Endothelial cell (in vitro differentiated cells): ENCODE data around the gene CHST8. TPM values are rescaled to one million over a fixed set of nuclear protein-coding genes. Genes with fewer than 3 reads are reported as not detected.

ENCODE experiments used
- DNase-seq: peaks from one replicate; pipeline ENCODE4 v3.0.0; 2021; ENCODE audit warnings: low spot score
- H3K27ac Mint-ChIP-seq: one replicate; pipeline ENCODE4 v1.8.0; 2021; ENCODE audit warnings: mixed read lengths, inconsistent platforms; ENCODE audit not compliant: unreplicated experiment
- H3K27me3 Mint-ChIP-seq: one replicate; pipeline ENCODE4 v1.8.0; 2021; ENCODE audit warnings: mild to moderate bottlenecking, moderate library complexity, mixed read lengths, inconsistent platforms; ENCODE audit not compliant: unreplicated experiment
- H3K36me3 Mint-ChIP-seq: one replicate; pipeline ENCODE4 v1.8.0; 2021; ENCODE audit warnings: mild to moderate bottlenecking, low read depth, mixed read lengths, inconsistent platforms; ENCODE audit not compliant: unreplicated experiment
- H3K4me1 Mint-ChIP-seq: one replicate; pipeline ENCODE4 v1.8.0; 2021; ENCODE audit warnings: mild to moderate bottlenecking, mixed read lengths, inconsistent platforms; ENCODE audit not compliant: unreplicated experiment
- H3K4me3 Mint-ChIP-seq: one replicate; pipeline ENCODE4 v1.8.0; 2021; ENCODE audit warnings: mild to moderate bottlenecking, mixed read lengths, inconsistent platforms; ENCODE audit not compliant: unreplicated experiment
- H3K9me3 Mint-ChIP-seq: one replicate; pipeline ENCODE4 v1.8.0; 2021; ENCODE audit warnings: mixed read lengths, inconsistent platforms; ENCODE audit not compliant: unreplicated experiment
- CTCF ChIP-seq: fragments of 200-600 bp; sonication (generic); IDR thresholded peaks from one replicate; pipeline ENCODE4 v1.5.0; 2021; ENCODE audit warnings: antibody characterized with exemption; ENCODE audit not compliant: unreplicated experiment
- total RNA-seq: library from RNA; stranded (reverse); fragmentation: NEBNext Ultra II Directional; extraction: Animal tissue kit (Norgen Biotek cat#: 25700); gene quantifications from one replicate; pipeline ENCODE4 v1.2.1, GENCODE V29; 2021; ENCODE audit not compliant: unreplicated experiment

Gene CHST8
- total RNA-seq, 1 donor from 2014 or later = 0.54 TPM

GRCh38 chr19:33726756-33727155 is 105.0 kb downstream of the CHST8 start:
- H3K36me3 Mint-ChIP-seq = peaks cover 1% of the 10 kb centered on the region
- no peak overlapping the region for H3K27ac Mint-ChIP-seq
- no peaks in the 10 kb centered on the region for H3K9me3 Mint-ChIP-seq
- H3K4me3 Mint-ChIP-seq = no peak overlapping the region
- no peak for TF ChIP-seq CTCF
- peaks cover 13% of the 10 kb centered on the region for H3K27me3 Mint-ChIP-seq
- no peaks in the 10 kb centered on the region for H3K4me1 Mint-ChIP-seq
- no peak for DNase-seq

- DNase-seq = no peak
- H3K27ac Mint-ChIP-seq = no peak overlapping the region
- H3K9me3 Mint-ChIP-seq = no peaks in the 10 kb centered on the region
- H3K36me3 Mint-ChIP-seq = no peaks in the 10 kb centered on the region
- H3K4me1 Mint-ChIP-seq = no peaks in the 10 kb centered on the region
- peaks cover 9% of the 10 kb centered on the region for H3K27me3 Mint-ChIP-seq
- no peak for TF ChIP-seq CTCF
- no peak overlapping the region for H3K4me3 Mint-ChIP-seq
These were observed 105.7 kb downstream of the CHST8 start for GRCh38 chr19:33727331-33727998.

- Mint-ChIP-seq H3K27me3 (peaks cover 7% of the 10 kb centered on the region), H3K36me3 (no peaks in the 10 kb centered on the region)
These were observed 106.4 kb downstream of the CHST8 start for GRCh38 chr19:33728141-33728540.

GRCh38 chr19:33730858-33731607 is 109.3 kb downstream of the CHST8 start:
- Mint-ChIP-seq H3K4me1 (no peaks in the 10 kb centered on the region), H3K27ac (no peak overlapping the region), H3K4me3 (no peak overlapping the region), H3K36me3 (no peaks in the 10 kb centered on the region), H3K9me3 (no peaks in the 10 kb centered on the region), H3K27me3 (peaks cover 5% of the 10 kb centered on the region)
- no peak for TF ChIP-seq CTCF
- DNase-seq = no peak

More at GRCh38 chr19:33728141-33728540, 106.4 kb downstream of the CHST8 start:
- no peaks in the 10 kb centered on the region for H3K4me1 Mint-ChIP-seq
- DNase-seq = no peak
- no peak for TF ChIP-seq CTCF
- H3K9me3 Mint-ChIP-seq = no peaks in the 10 kb centered on the region
- H3K4me3 Mint-ChIP-seq = peak overlapping the region; percentile 23
- H3K27ac Mint-ChIP-seq = no peak overlapping the region

GRCh38 chr19:33731881-33732280 is 110.1 kb downstream of the CHST8 start:
- Mint-ChIP-seq H3K27ac (no peak overlapping the region), H3K27me3 (peaks cover 5% of the 10 kb centered on the region), H3K4me3 (no peak overlapping the region), H3K9me3 (no peaks in the 10 kb centered on the region), H3K4me1 (no peaks in the 10 kb centered on the region), H3K36me3 (no peaks in the 10 kb centered on the region)
- TF ChIP-seq CTCF = no peak
- DNase-seq = no peak
